ENCODE data around the gene PIM1. TPM values are rescaled to one million over a fixed set of nuclear protein-coding genes. Genes with fewer than 3 reads are reported as not detected.

PIM1 gene
- total RNA-seq, 1 experiment from 2014 or later, result 47.5 TPM

- Histone ChIP-seq H2AFZ (ENCODE audit: low read length) (no peak overlapping the region), H3K27ac (ENCODE audit: insufficient read length, low read depth, low read length) (no peak overlapping the region), H3T11ph (ENCODE audit: low read length) (no peak overlapping the region), H3K18ac (ENCODE audit: insufficient read length, low read depth, low read length) (no peak overlapping the region), H3K4me2 (ENCODE audit: insufficient read depth, insufficient read length, low read length) (no peak overlapping the region), H3K23me2 (ENCODE audit: insufficient read length, low read depth, low read length, poor library complexity, severe bottlenecking) (no peaks in the 10 kb centered on the region), H2BK15ac (ENCODE audit: low read depth, low read length) (no peak overlapping the region), H3K4ac (ENCODE audit: low read depth, low read length) (no peak overlapping the region), H2BK5ac (ENCODE audit: insufficient read length, low read length) (no peak overlapping the region), H2AK5ac (ENCODE audit: insufficient read length, low read length) (no peak overlapping the region), H4K5ac (ENCODE audit: insufficient read length, low read depth, low read length) (no peak overlapping the region), H4K91ac (ENCODE audit: insufficient read length, low read depth, low read length) (no peak overlapping the region), H2BK120ac (ENCODE audit: low read depth, low read length, poor library complexity, severe bottlenecking) (no peak overlapping the region), H3K79me1 (ENCODE audit: insufficient read depth, low read depth, low read length, poor library complexity, severe bottlenecking) (no peaks in the 10 kb centered on the region), H3K9ac (ENCODE audit: extremely low read depth, insufficient read length, low read length) (no peak overlapping the region), H3K27me3 (ENCODE audit: insufficient read depth, low read length) (no peaks in the 10 kb centered on the region), H3K14ac (ENCODE audit: insufficient read depth, low read length) (no peak overlapping the region), H4K20me1 (ENCODE audit: control insufficient read depth, insufficient read depth, insufficient read length) (no peaks in the 10 kb centered on the region), H4K8ac (replicated peaks; ENCODE audit: insufficient read length, low read depth, low read length) (no peak overlapping the region), H3K23ac (ENCODE audit: insufficient read length, low read depth, low read length) (no peak overlapping the region), H3K4me1 (ENCODE audit: insufficient read depth, low read length) (no peaks in the 10 kb centered on the region; the same call in 1 of the 2 replicates), H2BK12ac (ENCODE audit: insufficient read length, low read depth, low read length) (no peak overlapping the region), H3K79me2 (ENCODE audit: insufficient read depth, low read length) (no peaks in the 10 kb centered on the region), H3K9me3 (ENCODE audit: control insufficient read depth, low read depth, low read length) (no peaks in the 10 kb centered on the region), H3K56ac (ENCODE audit: insufficient read length, low read depth, low read length) (no peak overlapping the region), H2BK20ac (ENCODE audit: low read depth, low read length, poor library complexity, severe bottlenecking) (no peak overlapping the region)
- no peak for TF ChIP-seq CTCF (conservative IDR thresholded peaks at IDR 0.05)
- DNase-seq, result no peak
- H3K27me3 Mint-ChIP-seq (ENCODE audit: low read depth), result no peaks in the 10 kb centered on the region; the same call in 1 of the 2 replicates
- H3K9me3 Mint-ChIP-seq, result no peaks in the 10 kb centered on the region; a peak in 1 of 5 replicates
- H3K27ac Mint-ChIP-seq, result no peak overlapping the region
- no CpG with 5 or more reads among the region's 5 CpGs for WGBS (ENCODE audit: extremely low coverage, insufficient read length, low lambda C conversion rate)
- peaks cover 3 to 4% of the 10 kb centered on the region in 2 experiments for H3K4me1 Mint-ChIP-seq
- no peaks in the 10 kb centered on the region for H3K36me3 Mint-ChIP-seq (ENCODE audit: insufficient read depth in 1 of 3, low read depth in 3 of 3)
- no peak overlapping the region for H3K4me3 Mint-ChIP-seq
These were observed 30.1 kb downstream of the PIM1 start for GRCh38 chr6:37200085-37200484.
